ENCODE measurements around the gene ENDOU. TPM values are rescaled to one million over a fixed set of nuclear protein-coding genes. Genes with fewer than 3 reads are reported as not detected.

The ENDOU gene
- total RNA-seq, 1 donor from 2014 or later, result not detected

- H3K4me1 ChIP-seq, result peaks cover 0 to 6% of the 10 kb centered on the region in 2 donors
- peak; percentile 85 to 98 for DNase-seq (ENCODE audit: low spot score in 2 of 2)
- H3K9me3 ChIP-seq, result no peaks in the 10 kb centered on the region
- peak within 1 kb of the TSS; percentile 94 to 95 for H3K4me3 ChIP-seq
- no peaks in the 10 kb centered on the region for H3K36me3 ChIP-seq
- no peaks in the 10 kb centered on the region for H3K27me3 ChIP-seq
- peak within 1 kb of the TSS; percentile 78 to 94 for H3K27ac ChIP-seq
- TF ChIP-seq, protein P1, sequence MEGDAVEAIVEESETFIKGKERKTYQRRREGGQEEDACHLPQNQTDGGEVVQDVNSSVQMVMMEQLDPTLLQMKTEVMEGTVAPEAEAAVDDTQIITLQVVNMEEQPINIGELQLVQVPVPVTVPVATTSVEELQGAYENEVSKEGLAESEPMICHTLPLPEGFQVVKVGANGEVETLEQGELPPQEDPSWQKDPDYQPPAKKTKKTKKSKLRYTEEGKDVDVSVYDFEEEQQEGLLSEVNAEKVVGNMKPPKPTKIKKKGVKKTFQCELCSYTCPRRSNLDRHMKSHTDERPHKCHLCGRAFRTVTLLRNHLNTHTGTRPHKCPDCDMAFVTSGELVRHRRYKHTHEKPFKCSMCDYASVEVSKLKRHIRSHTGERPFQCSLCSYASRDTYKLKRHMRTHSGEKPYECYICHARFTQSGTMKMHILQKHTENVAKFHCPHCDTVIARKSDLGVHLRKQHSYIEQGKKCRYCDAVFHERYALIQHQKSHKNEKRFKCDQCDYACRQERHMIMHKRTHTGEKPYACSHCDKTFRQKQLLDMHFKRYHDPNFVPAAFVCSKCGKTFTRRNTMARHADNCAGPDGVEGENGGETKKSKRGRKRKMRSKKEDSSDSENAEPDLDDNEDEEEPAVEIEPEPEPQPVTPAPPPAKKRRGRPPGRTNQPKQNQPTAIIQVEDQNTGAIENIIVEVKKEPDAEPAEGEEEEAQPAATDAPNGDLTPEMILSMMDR (IDR thresholded peaks at IDR 0.05), result peak; percentile 50 to 68 (median 66)
- intact Hi-C loops (cut with DNase I), result loop anchor here (2.0 to 10.0 kb wide), 3 partner anchors 133 to 259 kb away; partner anchors contain the start of genes TMEM106C and VDR
Measured at GRCh38 chr12:47705566-47706425, 19.5 kb downstream of the ENDOU start, which contains the start of gene RPAP3. Gene RPAP3, minus strand, starts transcription at chr12:47706030. Its CDS starts 3,190 bp downstream, at chr12:47702840.

DNA sequence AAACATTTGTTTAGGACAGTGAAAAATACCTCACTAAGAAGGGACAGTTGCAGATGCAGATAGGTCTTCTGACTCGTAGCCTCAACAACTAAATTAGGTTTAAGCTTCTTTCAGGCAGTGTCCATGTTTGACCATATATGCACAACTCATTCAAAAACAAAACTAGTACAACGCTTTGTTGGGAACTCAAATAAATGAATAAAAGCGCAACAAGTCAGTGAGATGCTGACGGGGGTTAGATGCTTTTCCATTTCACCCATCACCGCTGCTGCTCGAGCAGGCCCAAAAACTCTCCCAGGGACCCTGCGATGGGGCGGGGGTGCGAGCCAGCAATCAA, 20.1 kb downstream of the ENDOU start:
- H3K9me3 ChIP-seq, result no peaks in the 10 kb centered on the region
- peak overlapping the region; percentile 78 to 94 for H3K27ac ChIP-seq
- intact Hi-C loops (cut with DNase I), result loop anchor here (5.0 to 10.0 kb wide), 2 partner anchors 197 to 260 kb away; partner anchors contain the start of genes TMEM106C and VDR
- DNase-seq (ENCODE audit: low spot score in 2 of 2), result no peak
- H3K4me3 ChIP-seq, result peak overlapping the region; percentile 94 to 95
- TF ChIP-seq, protein P1 (IDR thresholded peaks at IDR 0.05), result no peak
- peaks cover 0 to 4% of the 10 kb centered on the region in 2 donors for H3K36me3 ChIP-seq
- peaks cover 0 to 6% of the 10 kb centered on the region in 2 donors for H3K4me1 ChIP-seq
- no peaks in the 10 kb centered on the region for H3K27me3 ChIP-seq

DNA sequence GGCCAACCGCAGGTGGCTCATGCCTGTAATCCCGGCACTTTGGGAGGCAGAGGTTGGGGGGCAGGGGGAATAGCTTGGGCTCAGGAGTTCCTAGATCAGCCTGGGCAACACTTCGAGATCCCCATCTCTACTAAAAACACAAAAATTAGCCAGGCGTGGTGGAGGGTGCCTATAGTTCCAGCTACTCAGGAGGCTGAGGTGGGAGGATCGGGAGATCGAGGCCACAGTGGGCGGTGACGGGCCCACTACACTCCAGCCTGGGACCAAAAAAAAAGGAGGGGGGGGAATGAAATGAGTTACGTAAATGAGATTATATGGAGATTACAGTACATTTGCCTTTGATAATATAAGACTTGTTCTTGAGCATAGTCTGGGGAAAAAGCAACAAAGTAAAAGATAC, 20.6 kb downstream of the ENDOU start:
- intact Hi-C loops (cut with DNase I), result loop anchor here (5.0 to 10.0 kb wide), 2 partner anchors 198 to 260 kb away; partner anchors contain the start of genes TMEM106C and VDR
- peaks cover 0 to 9% of the 10 kb centered on the region in 2 donors for H3K36me3 ChIP-seq
- TF ChIP-seq, protein P1 (IDR thresholded peaks at IDR 0.05), result no peak
- peaks cover 0 to 6% of the 10 kb centered on the region in 2 donors for H3K4me1 ChIP-seq
- no peaks in the 10 kb centered on the region for H3K9me3 ChIP-seq
- H3K27me3 ChIP-seq, result no peaks in the 10 kb centered on the region
- no peak overlapping the region for H3K27ac ChIP-seq
- peak overlapping the region; percentile 94 to 95 for H3K4me3 ChIP-seq
- DNase-seq (ENCODE audit: low spot score in 2 of 2), result no peak

DNA sequence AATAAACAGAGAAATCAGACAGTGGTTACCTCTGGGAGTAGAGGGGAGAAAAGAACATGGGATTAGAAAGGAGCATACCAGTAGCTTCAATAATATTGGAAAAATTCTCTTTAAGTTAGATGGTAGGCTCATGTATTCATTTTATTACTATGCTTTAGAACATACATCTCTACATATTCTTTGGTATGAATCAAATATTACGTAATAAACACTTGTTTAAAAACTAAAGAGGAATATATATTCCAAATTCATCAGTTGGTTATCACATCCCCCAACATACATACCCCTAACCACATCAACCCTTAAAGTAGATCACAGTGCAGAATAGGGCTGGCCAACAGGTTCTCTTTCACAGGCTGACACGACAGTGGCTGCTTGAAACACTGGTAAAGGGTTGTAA, 25.0 kb downstream of the ENDOU start:
- H3K36me3 ChIP-seq, result peaks cover 0 to 39% of the 10 kb centered on the region in 2 donors
- peaks cover 0 to 2% of the 10 kb centered on the region in 2 donors for H3K4me1 ChIP-seq
- no peaks in the 10 kb centered on the region for H3K9me3 ChIP-seq
- no peaks in the 10 kb centered on the region for H3K27me3 ChIP-seq
- H3K27ac ChIP-seq, result no peak overlapping the region
- intact Hi-C loops (cut with DNase I), result loop anchor here (10.0 kb wide), 1 partner anchor 265 kb away; the partner anchor contains the start of gene TMEM106C
- no peak for DNase-seq (ENCODE audit: low spot score in 2 of 2)
- H3K4me3 ChIP-seq, result no peak overlapping the region
- TF ChIP-seq, protein P1 (IDR thresholded peaks at IDR 0.05), result no peak

DNA sequence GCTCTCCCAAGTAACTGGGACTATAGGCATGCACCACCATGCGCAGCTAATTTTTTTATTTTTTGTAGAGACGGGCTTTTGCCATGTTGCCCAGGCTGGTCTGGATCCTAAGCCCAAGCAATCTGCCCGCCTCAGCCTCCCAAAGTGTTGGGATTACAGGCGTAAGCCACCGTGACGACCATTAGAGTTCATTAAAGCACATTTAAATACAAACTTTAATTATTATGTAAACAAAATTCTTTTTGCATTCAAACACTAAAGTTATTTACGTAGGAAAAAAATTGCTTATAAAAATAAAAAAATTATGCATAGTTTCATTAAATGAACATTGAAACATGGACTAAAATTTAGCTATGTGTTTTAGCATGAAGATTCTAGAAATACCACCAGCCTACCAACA, 26.7 kb downstream of the ENDOU start:
- DNase-seq (ENCODE audit: low spot score in 2 of 2), result no peak
- no peak overlapping the region for H3K4me3 ChIP-seq
- H3K36me3 ChIP-seq, result peaks cover 0 to 48% of the 10 kb centered on the region in 2 donors
- intact Hi-C loops (cut with DNase I), result no loop called here
- no peaks in the 10 kb centered on the region for H3K27me3 ChIP-seq
- H3K27ac ChIP-seq, result no peak overlapping the region
- H3K9me3 ChIP-seq, result no peaks in the 10 kb centered on the region
- TF ChIP-seq, protein P1 (IDR thresholded peaks at IDR 0.05), result no peak
- H3K4me1 ChIP-seq, result no peaks in the 10 kb centered on the region
